ENCODE measurements around the gene MYL6. TPM values are rescaled to one million over a fixed set of nuclear protein-coding genes. Genes with fewer than 3 reads are reported as not detected.

Gene MYL6
- polyA plus RNA-seq, 1 experiment, result 5,957 TPM

DNA sequence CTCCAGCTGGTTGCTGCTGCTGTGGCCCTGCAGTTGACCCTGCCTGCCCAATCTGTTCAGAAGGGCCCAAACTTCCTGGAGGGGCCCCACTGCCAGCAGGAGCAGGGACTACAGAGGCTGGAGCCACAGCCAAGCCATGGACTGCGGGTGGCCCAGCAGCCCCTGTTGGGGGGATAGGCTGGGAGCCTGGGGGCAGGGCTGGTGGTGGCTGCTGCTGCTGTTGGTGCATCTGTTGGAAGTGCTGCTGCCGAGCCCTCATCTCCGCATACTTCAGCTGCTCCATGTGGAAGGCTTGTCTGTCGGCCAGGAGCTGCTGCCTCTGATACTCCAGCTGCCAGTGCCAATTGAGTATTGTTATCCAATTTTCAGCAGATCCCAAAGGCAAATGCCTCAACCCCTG lies 7.2 kb downstream of the MYL6 start:
- no peak for DNase-seq (ENCODE audit: low read depth, low spot score)
- Histone ChIP-seq H3K27me3 (ENCODE audit: control insufficient read depth, insufficient read depth, low read length) (no peaks in the 10 kb centered on the region), H3K9me3 (ENCODE audit: control insufficient read depth, insufficient read depth, low read length) (no peaks in the 10 kb centered on the region), H3K4me3 (ENCODE audit: low read depth, low read length) (no peak overlapping the region), H3K27ac (ENCODE audit: low read depth, low read length) (no peak overlapping the region)
- ChIA-PET POLR2A (interaction anchor here (0.8 to 1.0 kb wide), 5 partner anchors 37 to 47 kb away, joined by 3 to 5 read pairs (median 4); partner anchors contain the start of genes ESYT1 and ZC3H10), CTCF (interaction anchor here (0.6 kb wide), 1 partner anchor 1618 kb away, joined by 3 read pairs; no protein-coding TSS in a partner anchor)
- TF ChIP-seq, protein P1, sequence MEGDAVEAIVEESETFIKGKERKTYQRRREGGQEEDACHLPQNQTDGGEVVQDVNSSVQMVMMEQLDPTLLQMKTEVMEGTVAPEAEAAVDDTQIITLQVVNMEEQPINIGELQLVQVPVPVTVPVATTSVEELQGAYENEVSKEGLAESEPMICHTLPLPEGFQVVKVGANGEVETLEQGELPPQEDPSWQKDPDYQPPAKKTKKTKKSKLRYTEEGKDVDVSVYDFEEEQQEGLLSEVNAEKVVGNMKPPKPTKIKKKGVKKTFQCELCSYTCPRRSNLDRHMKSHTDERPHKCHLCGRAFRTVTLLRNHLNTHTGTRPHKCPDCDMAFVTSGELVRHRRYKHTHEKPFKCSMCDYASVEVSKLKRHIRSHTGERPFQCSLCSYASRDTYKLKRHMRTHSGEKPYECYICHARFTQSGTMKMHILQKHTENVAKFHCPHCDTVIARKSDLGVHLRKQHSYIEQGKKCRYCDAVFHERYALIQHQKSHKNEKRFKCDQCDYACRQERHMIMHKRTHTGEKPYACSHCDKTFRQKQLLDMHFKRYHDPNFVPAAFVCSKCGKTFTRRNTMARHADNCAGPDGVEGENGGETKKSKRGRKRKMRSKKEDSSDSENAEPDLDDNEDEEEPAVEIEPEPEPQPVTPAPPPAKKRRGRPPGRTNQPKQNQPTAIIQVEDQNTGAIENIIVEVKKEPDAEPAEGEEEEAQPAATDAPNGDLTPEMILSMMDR (IDR thresholded peaks at IDR 0.05; ENCODE audit: low read depth, low read length), result no peak

DNA sequence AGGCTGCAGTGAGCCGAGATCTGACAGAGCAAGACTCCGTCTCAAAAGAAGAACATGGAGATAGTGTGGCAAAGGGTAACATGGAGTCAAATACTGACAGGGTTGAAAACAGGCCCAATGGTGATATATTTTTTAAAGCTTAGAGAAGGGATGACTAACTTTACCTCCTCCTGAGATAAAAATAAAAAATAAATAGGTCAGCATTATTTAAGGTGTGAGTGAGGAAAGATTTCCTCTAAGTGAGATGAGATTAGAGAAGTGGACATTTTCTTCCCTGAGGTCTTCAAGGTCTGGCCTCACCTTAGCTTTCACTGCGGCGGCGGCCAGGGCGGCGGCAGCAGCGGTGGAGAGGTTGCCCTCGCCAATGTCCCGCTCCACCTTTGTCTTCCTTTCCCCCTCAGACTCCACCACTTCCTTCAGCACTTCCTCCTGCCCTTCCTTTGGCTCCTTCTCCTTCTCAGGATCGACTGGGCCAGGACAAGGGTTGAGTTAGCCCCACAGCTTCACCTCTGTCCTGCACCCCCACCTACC lies 11.1 kb downstream of the MYL6 start:
- H3K9me3 ChIP-seq (ENCODE audit: control insufficient read depth, insufficient read depth, low read length), result no peaks in the 10 kb centered on the region
- no peak overlapping the region for H3K4me3 ChIP-seq (ENCODE audit: low read depth, low read length)
- no peaks in the 10 kb centered on the region for H3K27me3 ChIP-seq (ENCODE audit: control insufficient read depth, insufficient read depth, low read length)
- TF ChIP-seq, protein P1 (IDR thresholded peaks at IDR 0.05; ENCODE audit: low read depth, low read length), result no peak
- no peak for DNase-seq (ENCODE audit: low read depth, low spot score)
- ChIA-PET POLR2A (no interaction called here), CTCF (no interaction called here)
- no peak overlapping the region for H3K27ac ChIP-seq (ENCODE audit: low read depth, low read length)

DNA sequence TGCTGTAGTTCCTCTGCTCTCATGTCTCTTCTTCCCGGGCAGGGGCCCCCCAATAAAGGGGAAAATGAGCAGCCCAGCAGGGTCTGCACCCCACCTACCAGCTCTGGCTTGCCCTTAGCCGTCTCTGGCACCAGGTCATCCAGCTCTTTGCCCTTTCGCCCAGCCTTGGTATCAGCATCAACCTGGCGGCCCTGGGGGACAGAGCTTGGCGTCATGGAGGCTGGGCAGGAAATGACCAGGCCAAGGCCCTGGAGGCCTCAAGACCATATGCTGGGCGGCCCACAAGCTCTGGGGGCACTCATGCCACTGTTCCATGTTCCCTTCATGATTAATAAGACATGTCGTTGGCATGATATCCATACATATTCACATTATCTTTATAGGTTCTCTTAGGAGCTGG lies 14.7 kb downstream of the MYL6 start:
- no peaks in the 10 kb centered on the region for H3K9me3 ChIP-seq (ENCODE audit: control insufficient read depth, insufficient read depth, low read length)
- no peak overlapping the region for H3K27ac ChIP-seq (ENCODE audit: low read depth, low read length)
- TF ChIP-seq, protein P1 (IDR thresholded peaks at IDR 0.05; ENCODE audit: low read depth, low read length), result no peak
- DNase-seq (ENCODE audit: low read depth, low spot score), result no peak
- H3K4me3 ChIP-seq (ENCODE audit: low read depth, low read length), result no peak overlapping the region
- CTCF ChIA-PET, result interaction anchor here (0.6 to 1.0 kb wide), 2 partner anchors 17 to 285 kb away, joined by 5 to 6 read pairs; partner anchors contain the start of gene SMARCC2
- H3K27me3 ChIP-seq (ENCODE audit: control insufficient read depth, insufficient read depth, low read length), result no peaks in the 10 kb centered on the region
- POLR2A ChIA-PET, result interaction anchor here (1.5 kb wide), 1 partner anchor 14 kb away, joined by 4 read pairs; the partner anchor contains the start of gene MYL6

DNA sequence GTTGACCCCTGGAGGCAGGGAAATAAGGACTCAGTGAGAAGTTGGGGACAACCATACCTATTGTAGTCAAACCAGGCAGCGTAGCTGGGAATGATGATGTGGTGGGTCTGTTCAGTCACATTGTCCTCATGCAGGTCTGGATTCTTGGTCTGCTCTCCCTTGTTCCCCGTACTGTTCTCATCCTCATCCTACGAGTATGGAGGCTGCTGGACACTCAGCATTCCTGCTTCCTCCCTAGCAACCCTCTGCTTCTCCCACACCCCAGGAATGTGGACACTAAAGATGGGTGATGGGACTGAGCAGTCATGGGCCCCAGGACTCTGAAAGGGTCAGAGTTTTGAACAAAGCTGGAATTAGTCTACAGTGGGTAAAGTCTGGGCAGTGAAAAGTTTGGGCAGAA lies 20.2 kb downstream of the MYL6 start:
- no peak for DNase-seq (ENCODE audit: low read depth, low spot score)
- Histone ChIP-seq H3K27me3 (ENCODE audit: control insufficient read depth, insufficient read depth, low read length) (no peaks in the 10 kb centered on the region), H3K4me3 (ENCODE audit: low read depth, low read length) (no peak overlapping the region), H3K27ac (ENCODE audit: low read depth, low read length) (no peak overlapping the region), H3K9me3 (ENCODE audit: control insufficient read depth, insufficient read depth, low read length) (no peaks in the 10 kb centered on the region)
- ChIA-PET POLR2A (no interaction called here), CTCF (no interaction called here)
- TF ChIP-seq, protein P1 (IDR thresholded peaks at IDR 0.05; ENCODE audit: low read depth, low read length), result no peak

DNA sequence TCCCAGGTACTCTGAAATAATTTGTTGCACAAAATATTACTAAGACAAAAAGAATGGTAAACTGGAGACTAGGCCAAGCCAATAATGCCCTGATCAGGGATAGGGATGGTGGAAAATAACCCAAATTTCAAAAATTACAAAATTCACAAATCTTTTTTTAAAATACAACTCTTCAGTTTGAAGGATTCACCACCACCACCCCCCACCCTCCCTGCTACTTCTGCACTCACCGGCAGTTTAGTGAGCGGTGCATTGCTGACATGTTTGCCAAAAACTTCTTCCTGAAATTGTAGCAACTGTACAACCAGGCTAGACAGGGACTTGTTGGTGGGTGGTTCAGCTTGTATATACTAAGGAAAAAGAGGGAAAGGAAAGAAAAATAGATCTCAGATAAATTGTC lies 28.8 kb downstream of the MYL6 start:
- H3K27ac ChIP-seq (ENCODE audit: low read depth, low read length), result no peak overlapping the region
- H3K27me3 ChIP-seq (ENCODE audit: control insufficient read depth, insufficient read depth, low read length), result no peaks in the 10 kb centered on the region
- CTCF ChIA-PET, result interaction anchor here (3.8 to 6.2 kb wide), 2 partner anchors 35 to 68 kb away, joined by 73 to 96 read pairs; partner anchors contain the start of genes RNF41, RPL41 and ZC3H10
- POLR2A ChIA-PET, result interaction anchor here (0.7 to 3.3 kb wide), 4 partner anchors 10 to 69 kb away, joined by 3 to 30 read pairs (median 14); partner anchors contain the start of genes ESYT1, RNF41, RPL41 and ZC3H10
- no peak for DNase-seq (ENCODE audit: low read depth, low spot score)
- no peaks in the 10 kb centered on the region for H3K9me3 ChIP-seq (ENCODE audit: control insufficient read depth, insufficient read depth, low read length)
- TF ChIP-seq, protein P1 (IDR thresholded peaks at IDR 0.05; ENCODE audit: low read depth, low read length), result no peak
- H3K4me3 ChIP-seq (ENCODE audit: low read depth, low read length), result no peak overlapping the region; the same call in 1 of the 2 replicates
